Uterus (tissue), 2 donors: Measurements from ENCODE around the gene SERPINE3.

Experiments used
- CTCF ChIP-seq, 4 experiments: fragments of 200-600 bp in 2 of 4; fragments of 450-650 bp in 2 of 4; sonication (generic) in 2 of 4; IDR thresholded peaks; one replicate each; pipeline ENCODE4 v1.5.1; 2016 to 2019; ENCODE audit warnings: antibody characterized with exemption in 4 of 4, mild to moderate bottlenecking in 2 of 4, moderate library complexity in 1 of 4
- POLR2A ChIP-seq, 2 donors: fragments of 450-650 bp; IDR thresholded peaks; one replicate each; pipeline ENCODE4 v1.6.1; 2016; ENCODE audit warnings: antibody characterized with exemption in 2 of 2, mild to moderate bottlenecking in 1 of 2, moderate library complexity in 1 of 2

DNA sequence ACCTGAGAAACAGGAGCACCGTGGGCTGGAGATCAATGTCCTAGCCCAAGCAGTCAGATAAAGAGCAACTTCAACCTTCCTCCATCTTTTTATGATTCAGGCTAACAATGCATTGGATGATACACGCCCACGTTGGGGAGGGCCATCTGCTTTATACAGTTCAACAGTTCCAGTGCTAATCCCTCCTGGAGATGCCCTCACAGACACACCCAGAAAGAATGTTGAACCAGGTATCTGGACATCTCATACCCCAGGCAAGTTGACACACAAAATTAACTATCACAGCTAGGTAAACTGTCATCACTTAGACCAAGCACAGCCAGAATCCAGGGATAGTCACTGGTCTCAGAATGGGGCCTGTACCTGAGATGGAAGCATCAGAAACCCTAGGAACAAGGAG is 20.6 kb upstream of the SERPINE3 start:
- TF ChIP-seq POLR2A (IDR thresholded peaks at IDR 0.05), result no peak
- no peak for TF ChIP-seq CTCF (IDR thresholded peaks at IDR 0.05)
